ENCODE measurements around the gene KIF1A. TPM values are rescaled to one million over a fixed set of nuclear protein-coding genes. Genes with fewer than 3 reads are reported as not detected.
"Not testable (repeated sequence)": the region's sequence is repeated elsewhere in the genome, so short reads cannot be mapped to it uniquely, and the experiment has no call there.

KIF1A gene
- total RNA-seq, 1 donor from 2014 or later, result 90.9 TPM

GRCh38 chr2:240782886-240783818, 36.9 kb downstream of the KIF1A start:
- no peak for DNase-seq (ENCODE audit: low read depth, low spot score)
- no peaks in the 10 kb centered on the region for H3K9me3 Mint-ChIP-seq
- no peaks in the 10 kb centered on the region for H3K4me1 Mint-ChIP-seq
- H3K27me3 Mint-ChIP-seq (ENCODE audit: low read depth), result no peaks in the 10 kb centered on the region
- no peak overlapping the region for H3K4me3 Mint-ChIP-seq
- no peak for TF ChIP-seq CTCF (conservative IDR thresholded peaks at IDR 0.05)
- no peak overlapping the region for H3K27ac Mint-ChIP-seq (ENCODE audit: unreplicated experiment)
- no peaks in the 10 kb centered on the region for H3K36me3 Mint-ChIP-seq (ENCODE audit: low read depth)

GRCh38 chr2:240782221-240782885, 37.7 kb downstream of the KIF1A start:
- Mint-ChIP-seq H3K27me3 (ENCODE audit: low read depth) (no peaks in the 10 kb centered on the region), H3K27ac (ENCODE audit: unreplicated experiment) (no peak overlapping the region), H3K9me3 (no peaks in the 10 kb centered on the region), H3K36me3 (ENCODE audit: low read depth) (no peaks in the 10 kb centered on the region), H3K4me3 (no peak overlapping the region), H3K4me1 (no peaks in the 10 kb centered on the region)
- no peak for DNase-seq (ENCODE audit: low read depth, low spot score)
- no peak for TF ChIP-seq CTCF (conservative IDR thresholded peaks at IDR 0.05)

GRCh38 chr2:240781471-240782220, 38.4 kb downstream of the KIF1A start:
- peaks cover under 1% of the 10 kb centered on the region for H3K4me1 Mint-ChIP-seq
- no peak for TF ChIP-seq CTCF (conservative IDR thresholded peaks at IDR 0.05)
- H3K27ac Mint-ChIP-seq (ENCODE audit: unreplicated experiment), result no peak overlapping the region

GRCh38 chr2:240780023-240780700, 39.9 kb downstream of the KIF1A start:
- H3K4me1 Mint-ChIP-seq, result peaks cover 3% of the 10 kb centered on the region
- no peak overlapping the region for H3K4me3 Mint-ChIP-seq
- DNase-seq (ENCODE audit: low read depth, low spot score), result no peak
- TF ChIP-seq CTCF (conservative IDR thresholded peaks at IDR 0.05), result no peak
- H3K36me3 Mint-ChIP-seq (ENCODE audit: low read depth), result no peaks in the 10 kb centered on the region
- no peak overlapping the region for H3K27ac Mint-ChIP-seq (ENCODE audit: unreplicated experiment)
- H3K27me3 Mint-ChIP-seq (ENCODE audit: low read depth), result no peaks in the 10 kb centered on the region
- no peaks in the 10 kb centered on the region for H3K9me3 Mint-ChIP-seq

More at GRCh38 chr2:240781471-240782220, 38.4 kb downstream of the KIF1A start:
- DNase-seq (ENCODE audit: low read depth, low spot score), result no peak
- H3K9me3 Mint-ChIP-seq, result no peaks in the 10 kb centered on the region
- no peak overlapping the region for H3K4me3 Mint-ChIP-seq
- H3K27me3 Mint-ChIP-seq (ENCODE audit: low read depth), result no peaks in the 10 kb centered on the region
- H3K36me3 Mint-ChIP-seq (ENCODE audit: low read depth), result no peaks in the 10 kb centered on the region

- not testable (repeated sequence) for H3K9me3 Mint-ChIP-seq; H3K36me3 Mint-ChIP-seq (ENCODE audit: low read depth); H3K27ac Mint-ChIP-seq (ENCODE audit: unreplicated experiment); H3K27me3 Mint-ChIP-seq (ENCODE audit: low read depth); H3K4me3 Mint-ChIP-seq; DNase-seq (ENCODE audit: low read depth, low spot score); H3K4me1 Mint-ChIP-seq
Observed at GRCh38 chr2:240779250-240779832, 40.7 kb downstream of the KIF1A start.

All from neural crest cell (in vitro differentiated cells).